Pulmonary artery endothelial cell (primary cell): ENCODE results near the gene TECPR2. TPM values are rescaled to one million over a fixed set of nuclear protein-coding genes. Genes with fewer than 3 reads are reported as not detected.

Experiments used
- DNase-seq: peaks from one replicate; pipeline ENCODE4 v3.0.0-alpha.2; 2011; ENCODE audit warnings: low read depth, low spot score
- total RNA-seq: library from RNA; depleted of rRNA; stranded (reverse); fragments of >200 nt; gene quantifications from 2 replicates; pipeline ENCODE4 v1.2.3, GENCODE V29; 2014

Gene TECPR2
- total RNA-seq, 1 donor from 2014 or later: 13.4 TPM

DNA sequence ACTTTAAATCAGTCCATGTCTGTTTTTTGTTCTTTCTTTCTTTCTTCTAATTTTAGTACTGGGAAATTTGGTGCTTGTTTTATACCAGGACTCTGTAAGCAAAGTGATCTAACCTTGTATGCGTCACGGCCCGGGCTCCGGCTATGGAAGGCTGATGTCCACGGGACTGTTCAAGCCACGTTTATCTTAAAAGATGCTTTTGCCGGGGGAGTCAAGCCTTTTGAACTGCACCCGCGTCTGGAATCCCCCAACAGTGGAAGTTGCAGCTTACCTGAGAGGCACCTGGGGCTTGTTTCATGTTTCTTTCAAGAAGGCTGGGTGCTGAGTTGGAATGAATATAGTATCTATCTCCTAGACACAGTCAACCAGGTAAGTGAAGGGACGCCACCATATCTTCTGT lies 62.2 kb downstream of the TECPR2 start:
- no peak for DNase-seq

GRCh38 chr14:102426796-102427195 lies 64.1 kb downstream of the TECPR2 start:
- no peak for DNase-seq

- DNase-seq: no peak
These were observed 64.9 kb downstream of the TECPR2 start for GRCh38 chr14:102427642-102428041.

- DNase-seq: no peak
These were observed 67.6 kb downstream of the TECPR2 start for GRCh38 chr14:102430212-102430908.

DNA sequence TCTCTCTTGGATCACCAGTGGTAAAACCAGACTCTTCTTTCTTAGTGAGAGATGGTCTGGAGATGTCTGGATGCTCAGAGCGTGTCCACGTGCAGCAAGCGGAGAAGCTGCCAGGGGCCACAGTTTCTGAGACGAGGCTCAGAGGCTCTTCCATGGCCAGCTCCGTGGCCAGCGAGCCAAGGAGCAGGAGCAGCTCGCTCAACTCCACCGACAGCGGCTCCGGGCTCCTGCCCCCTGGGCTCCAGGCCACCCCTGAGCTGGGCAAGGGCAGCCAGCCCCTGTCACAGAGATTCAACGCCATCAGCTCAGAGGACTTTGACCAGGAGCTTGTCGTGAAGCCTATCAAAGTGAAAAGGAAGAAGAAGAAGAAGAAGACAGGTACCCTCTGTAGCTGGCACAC lies 69.0 kb downstream of the TECPR2 start:
- no peak for DNase-seq

DNA sequence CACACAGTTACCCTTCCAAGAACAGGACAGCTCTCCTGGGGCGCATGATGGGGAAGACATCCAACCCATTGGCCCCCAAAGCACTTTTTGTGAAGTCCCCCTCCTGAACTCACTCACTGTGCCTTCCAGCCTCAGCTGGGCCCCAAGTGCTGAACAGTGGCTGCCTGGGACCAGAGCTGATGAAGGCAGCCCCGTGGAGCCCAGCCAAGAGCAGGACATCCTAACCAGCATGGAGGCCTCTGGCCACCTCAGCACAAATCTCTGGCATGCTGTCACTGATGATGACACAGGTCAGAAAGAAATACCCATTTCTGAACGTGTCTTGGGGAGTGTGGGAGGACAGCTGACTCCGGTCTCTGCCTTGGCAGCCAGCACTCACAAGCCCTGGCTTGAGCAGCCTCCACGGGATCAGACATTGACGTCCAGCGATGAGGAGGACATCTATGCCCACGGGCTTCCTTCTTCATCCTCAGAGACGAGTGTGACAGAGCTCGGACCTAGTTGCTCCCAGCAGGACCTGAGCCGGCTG lies 72.0 kb downstream of the TECPR2 start:
- no peak for DNase-seq

DNA sequence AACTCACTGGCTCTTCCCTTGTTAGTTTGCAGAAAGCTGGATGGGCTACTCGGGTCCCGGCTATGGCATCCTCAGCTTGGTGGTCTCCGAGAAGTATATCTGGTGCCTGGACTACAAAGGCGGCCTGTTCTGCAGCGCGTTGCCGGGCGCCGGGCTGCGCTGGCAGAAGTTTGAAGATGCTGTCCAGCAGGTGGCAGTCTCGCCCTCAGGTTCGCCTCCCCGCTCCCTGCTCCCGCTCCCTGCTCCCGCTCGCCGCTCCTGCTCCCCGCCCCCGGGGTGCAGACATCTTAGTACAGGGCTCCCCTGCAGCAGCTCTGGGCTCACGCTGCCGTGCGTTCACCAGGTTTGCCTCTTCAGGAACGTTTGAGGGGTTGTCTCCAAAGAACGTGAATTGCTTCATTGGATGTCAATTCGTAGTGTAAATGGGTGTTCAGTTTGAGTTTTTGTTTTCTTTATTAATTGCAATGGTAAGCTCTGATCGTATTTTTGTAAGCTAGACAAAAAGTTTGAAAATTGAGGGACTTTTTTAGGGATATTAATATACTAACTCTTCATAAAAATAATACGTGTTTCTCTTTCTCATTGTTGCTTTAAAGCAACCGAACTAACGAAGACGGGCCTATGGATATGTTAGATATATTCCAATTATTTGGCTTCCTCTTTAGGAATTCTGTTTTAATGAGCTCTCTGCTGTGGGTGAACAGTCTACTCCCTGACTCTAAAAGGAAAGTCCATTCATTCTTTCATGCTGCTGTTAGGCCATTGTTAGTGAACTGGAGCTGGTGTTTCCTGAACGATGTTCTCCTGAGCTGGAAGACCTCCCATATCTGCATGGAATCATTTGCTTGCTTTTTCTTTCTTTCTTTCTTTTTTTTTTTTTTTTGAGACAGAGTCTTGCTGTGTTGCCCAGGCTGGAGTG lies 75.5 kb downstream of the TECPR2 start:
- peak; percentile 45 for DNase-seq

GRCh38 chr14:102439556-102439955 lies 76.8 kb downstream of the TECPR2 start:
- DNase-seq: no peak

DNA sequence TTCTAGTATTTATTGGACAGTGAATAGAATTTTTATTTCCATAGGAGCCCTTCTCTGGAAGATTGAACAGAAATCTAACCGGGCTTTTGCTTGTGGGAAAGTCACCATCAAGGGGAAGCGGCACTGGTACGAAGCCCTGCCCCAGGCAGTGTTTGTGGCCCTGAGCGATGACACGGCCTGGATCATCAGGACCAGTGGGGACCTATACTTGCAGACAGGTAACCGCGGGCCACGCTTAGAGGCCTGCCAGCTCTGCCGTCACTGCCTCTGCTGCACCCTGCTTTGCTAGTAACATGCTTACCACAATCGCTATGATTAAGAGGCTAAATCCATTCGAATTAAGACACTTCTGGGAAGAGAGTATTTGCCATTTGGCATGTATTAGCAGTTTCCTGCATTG lies 77.7 kb downstream of the TECPR2 start:
- no peak for DNase-seq

DNA sequence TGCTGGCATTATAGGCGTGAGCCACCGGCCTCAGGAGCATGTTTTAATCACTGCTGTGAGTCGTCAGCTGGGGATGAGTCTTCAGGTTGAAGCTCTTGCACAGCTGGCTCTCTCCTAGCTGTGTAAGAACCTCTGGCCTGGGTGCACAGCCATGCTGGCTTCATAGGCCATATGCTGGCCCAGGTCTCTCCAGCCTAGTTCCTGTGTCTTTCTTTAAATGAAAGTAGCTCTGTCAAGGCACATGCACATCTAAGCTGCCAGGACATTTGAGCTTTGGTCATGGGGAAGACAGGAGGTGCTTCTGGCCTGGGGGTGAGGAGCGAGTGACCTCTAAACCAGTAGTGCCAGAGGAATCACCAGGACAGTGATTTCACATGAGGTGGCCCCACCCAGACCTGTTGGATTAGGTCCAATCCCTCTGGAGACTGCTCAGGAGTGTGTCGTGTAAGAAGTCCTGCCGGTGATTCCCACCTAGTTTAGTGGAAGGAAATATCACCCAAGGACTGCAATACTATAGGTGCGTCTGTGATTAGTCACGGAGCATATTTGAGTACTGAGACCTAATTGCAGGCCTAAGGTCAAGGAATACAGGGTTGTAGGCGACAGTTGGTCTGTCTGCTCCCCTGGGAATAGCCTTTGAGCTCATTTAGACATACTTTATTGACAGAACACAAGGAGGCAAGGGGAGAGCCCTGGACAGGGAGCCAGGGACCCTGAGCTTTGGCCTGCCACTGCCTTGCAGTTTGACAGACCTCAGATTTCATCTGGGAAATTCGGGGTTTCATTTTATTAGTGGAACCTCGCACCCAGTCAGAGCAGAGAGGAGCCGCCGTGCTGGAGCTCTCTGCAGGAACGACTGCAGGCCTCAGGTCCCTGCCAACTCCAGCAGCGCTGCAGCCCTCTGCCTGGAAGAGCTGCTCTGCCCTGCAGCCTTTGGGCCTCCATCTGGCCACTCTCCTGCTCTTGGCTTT lies 79.8 kb downstream of the TECPR2 start:
- DNase-seq: no peak

DNA sequence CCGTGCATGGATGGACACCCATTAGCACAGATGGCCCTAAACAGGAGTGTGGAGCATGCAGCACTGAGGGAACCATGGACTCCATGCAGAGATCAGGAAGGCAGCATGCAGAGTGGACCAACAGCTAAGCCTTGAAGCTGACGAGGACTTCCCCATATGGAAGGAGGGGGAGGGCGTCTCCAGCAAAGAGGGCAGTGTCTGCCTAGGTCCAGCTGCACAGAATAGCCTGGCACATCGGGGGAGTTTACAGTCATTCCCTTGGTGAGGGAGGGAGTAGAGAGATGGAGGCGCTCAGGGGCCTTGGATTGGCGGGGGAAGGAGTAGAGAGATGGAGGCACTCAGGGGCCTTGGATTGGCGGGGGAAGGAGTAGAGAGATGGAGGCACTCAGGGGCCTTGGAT lies 82.3 kb downstream of the TECPR2 start:
- DNase-seq: no peak

DNA sequence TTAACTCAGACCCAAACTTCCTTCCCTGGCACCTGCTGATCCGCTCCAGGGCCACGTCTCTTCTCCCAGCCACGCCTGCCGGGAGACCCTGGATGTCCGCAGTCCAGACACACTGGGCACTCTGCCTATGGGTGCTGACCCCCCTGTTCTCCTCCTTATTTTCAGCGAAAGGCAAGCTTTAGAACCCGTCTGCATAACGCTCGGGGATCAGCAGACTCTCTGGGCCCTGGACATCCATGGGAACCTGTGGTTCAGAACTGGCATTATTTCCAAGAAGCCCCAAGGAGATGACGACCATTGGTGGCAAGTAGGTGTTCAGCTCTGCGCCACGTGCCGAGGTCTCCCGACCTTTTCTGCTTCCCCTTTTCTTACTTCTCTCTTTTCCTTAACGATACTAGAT lies 82.9 kb downstream of the TECPR2 start:
- no peak for DNase-seq

DNA sequence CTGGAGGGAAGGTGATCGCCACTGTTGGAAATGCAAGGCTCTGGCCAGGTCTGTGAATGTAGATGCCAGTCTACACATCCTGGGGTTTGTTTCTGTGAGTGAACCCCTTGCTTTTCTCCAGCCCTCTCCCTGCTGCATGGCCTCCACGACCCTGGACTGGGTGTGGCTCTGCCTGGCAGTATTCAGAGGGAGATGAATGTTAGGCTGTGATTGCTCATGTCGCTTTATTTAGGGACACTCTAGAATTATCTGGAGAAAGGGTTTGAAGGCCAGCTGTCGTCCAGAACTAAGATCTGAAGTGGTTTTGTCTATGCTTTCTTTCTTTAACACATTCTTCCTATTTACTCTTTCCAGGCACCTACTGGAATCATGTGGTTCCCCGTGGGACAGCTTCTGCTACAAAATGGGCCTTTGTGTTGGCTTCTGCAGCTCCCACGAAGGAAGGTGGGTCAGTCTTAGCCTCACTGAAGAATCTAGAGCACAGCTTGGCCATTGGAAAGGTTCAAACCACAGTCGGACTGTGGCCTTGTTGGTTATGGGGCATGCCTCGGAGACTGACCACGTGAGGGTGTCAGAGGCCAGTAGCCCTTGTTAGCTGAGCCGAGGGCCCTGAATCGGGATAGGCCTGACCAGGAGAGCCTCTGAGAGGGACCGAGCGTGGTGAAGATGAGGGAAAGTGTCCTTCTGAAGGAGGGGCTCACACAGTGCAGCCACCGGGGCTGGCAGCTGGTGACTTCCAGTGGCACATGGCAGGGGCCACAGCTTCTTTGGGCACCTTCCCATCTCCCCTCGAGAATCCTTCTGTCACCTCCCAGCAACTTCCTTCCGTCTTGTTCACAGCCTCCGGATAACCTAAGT lies 87.7 kb downstream of the TECPR2 start:
- DNase-seq: no peak

DNA sequence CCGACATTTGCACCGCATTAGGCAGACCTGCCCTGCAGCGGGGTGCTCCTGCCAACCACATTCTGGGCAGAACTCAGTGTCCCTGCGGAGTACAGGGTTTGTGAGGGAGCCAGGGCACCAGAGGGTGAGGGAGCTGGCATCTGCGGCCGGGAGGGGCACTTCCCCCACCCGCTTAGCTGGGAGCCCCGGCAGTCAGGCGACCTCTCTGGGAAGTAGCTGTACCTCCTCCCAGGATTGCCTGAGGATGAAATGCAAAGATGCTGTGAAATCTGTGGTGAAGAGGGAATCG lies 88.3 kb downstream of the TECPR2 start:
- no peak for DNase-seq

GRCh38 chr14:102452302-102452701 lies 89.6 kb downstream of the TECPR2 start:
- DNase-seq: no peak

GRCh38 chr14:102454711-102455110 lies 92.0 kb downstream of the TECPR2 start:
- DNase-seq: no peak

DNA sequence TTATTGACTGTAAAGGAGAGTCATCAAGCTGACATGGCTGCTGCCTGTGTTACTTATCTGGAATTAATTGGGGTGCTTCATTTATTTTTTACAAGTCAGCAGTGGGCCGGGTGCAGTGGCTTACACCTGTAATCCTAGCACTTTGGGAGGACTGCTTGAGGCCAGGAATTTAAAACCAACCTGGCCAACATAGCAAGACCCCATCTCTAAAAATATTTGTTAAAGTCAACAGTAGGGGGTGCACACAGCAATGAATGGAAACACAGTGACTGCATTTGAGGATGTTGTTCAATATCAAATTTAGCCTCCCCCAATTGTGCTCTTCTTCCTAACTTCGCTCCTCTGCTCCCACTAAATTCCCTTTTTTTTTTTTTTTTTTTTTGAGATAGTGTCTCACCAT lies 94.8 kb downstream of the TECPR2 start:
- DNase-seq: no peak

- no peak for DNase-seq
These were observed 99.0 kb downstream of the TECPR2 start for GRCh38 chr14:102461490-102462338.

DNA sequence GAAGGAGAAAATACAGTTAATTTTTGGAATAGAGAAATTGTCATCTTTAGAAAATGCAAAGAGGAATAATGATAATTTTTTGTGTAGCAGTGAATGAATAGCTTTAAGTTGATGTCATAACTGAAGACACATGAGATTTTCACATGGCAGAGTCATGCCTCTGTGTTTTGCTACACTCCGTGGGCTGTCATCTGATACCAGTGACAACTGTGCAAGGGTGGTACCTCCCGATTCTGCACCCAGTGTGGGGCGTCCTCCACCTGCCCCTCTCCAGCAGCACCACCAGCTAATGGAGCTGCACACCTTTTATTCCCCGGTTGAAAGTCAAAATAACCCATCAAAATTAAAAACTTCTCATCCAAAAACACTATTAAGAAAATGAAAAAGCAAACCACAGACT lies 99.7 kb downstream of the TECPR2 start:
- no peak for DNase-seq

GRCh38 chr14:102464006-102464405 lies 101.3 kb downstream of the TECPR2 start:
- DNase-seq: no peak
